WTC11 (cell line): ENCODE data around the gene RFK. TPM values are rescaled to one million over a fixed set of nuclear protein-coding genes. Genes with fewer than 3 reads are reported as not detected.

ENCODE experiments used
- ATAC-seq: fragments of 200-7000 bp; cut with Tn5 transposase; 2 replicates; pipeline ENCODE4 v1.10.0; 2021; ENCODE audit warnings: mild to moderate bottlenecking, moderate library complexity
- CTCF ChIA-PET: fragments of 300-600 bp; sonication (Branson Sonifier 250); formaldehyde crosslinking; loops from one replicate; lab custom pipeline; 2021; ENCODE audit warnings: antibody characterized with exemption; lab: Charles Lee
- POLR2A ChIA-PET: fragments of 350-600 bp; sonication (Branson Sonifier 250); formaldehyde crosslinking; loops from one replicate; lab custom pipeline; 2021; ENCODE audit warnings: antibody characterized with exemption; lab: Charles Lee
- DNase-seq: peaks from one replicate; pipeline ENCODE4 v3.0.0; 2021; ENCODE audit warnings: low spot score
- H3K27ac Mint-ChIP-seq: 2 replicates; pipeline ENCODE4 v1.8.0; 2021; ENCODE audit warnings: mixed read lengths
- H3K27me3 Mint-ChIP-seq: 2 replicates; pipeline ENCODE4 v1.8.0; 2021; ENCODE audit warnings: low read depth, mild to moderate bottlenecking, moderate library complexity, mixed read lengths
- H3K36me3 Mint-ChIP-seq: 2 replicates; pipeline ENCODE4 v1.8.0; 2021; ENCODE audit warnings: mixed read lengths
- H3K4me1 Mint-ChIP-seq: 2 replicates; pipeline ENCODE4 v1.8.0; 2022; ENCODE audit warnings: mixed read lengths
- H3K4me3 Mint-ChIP-seq: 2 replicates; pipeline ENCODE4 v1.8.0; 2021; ENCODE audit warnings: mild to moderate bottlenecking, moderate library complexity, mixed read lengths
- H3K9me3 Mint-ChIP-seq: 2 replicates; pipeline ENCODE4 v1.8.0; 2021; ENCODE audit warnings: mixed read lengths
- ARID4B ChIP-seq: sonication (generic); formaldehyde crosslinking; IDR thresholded peaks from 2 replicates; pipeline ENCODE4 v1.8.0; 2023; ENCODE audit warnings: missing genetic modification reagents, mild to moderate bottlenecking, borderline replicate concordance
- ATF3 ChIP-seq: sonication (generic); formaldehyde crosslinking; conservative IDR thresholded peaks from 2 replicates; pipeline ENCODE4 v1.8.1; 2022; ENCODE audit warnings: mild to moderate bottlenecking, missing genetic modification reagents
- ATF6 ChIP-seq: sonication (generic); formaldehyde crosslinking; IDR thresholded peaks from 2 replicates; pipeline ENCODE4 v1.8.1; 2023; ENCODE audit warnings: mild to moderate bottlenecking, missing genetic modification reagents
- CREB1 ChIP-seq: sonication (generic); formaldehyde crosslinking; IDR thresholded peaks from 2 replicates; pipeline ENCODE4 v1.8.0; 2023; ENCODE audit warnings: mild to moderate bottlenecking, missing genetic modification reagents
- ELF4 ChIP-seq: sonication (generic); formaldehyde crosslinking; IDR thresholded peaks from 2 replicates; pipeline ENCODE4 v1.8.1; 2022; ENCODE audit warnings: low read depth, mild to moderate bottlenecking, moderate library complexity, missing genetic modification reagents
- ERG ChIP-seq: fragments of 250-450 bp; sonication (Bioruptor Pico); IDR thresholded peaks from 2 replicates; pipeline ENCODE4 v1.8.0; 2021; ENCODE audit warnings: mild to moderate bottlenecking
- ETV6 ChIP-seq: sonication (generic); formaldehyde crosslinking; IDR thresholded peaks from 2 replicates; pipeline ENCODE4 v1.8.1; 2022; ENCODE audit warnings: mild to moderate bottlenecking, missing genetic modification reagents
- GABPB1 ChIP-seq: sonication (generic); formaldehyde crosslinking; IDR thresholded peaks from 2 replicates; pipeline ENCODE4 v1.8.1; 2023; ENCODE audit warnings: mild to moderate bottlenecking, missing genetic modification reagents
- GTF2I ChIP-seq: fragments of 250-450 bp; sonication (Bioruptor Pico); conservative IDR thresholded peaks from 2 replicates; pipeline ENCODE4 v1.4.0; 2021; ENCODE audit warnings: mild to moderate bottlenecking
- IRF2 ChIP-seq: sonication (generic); formaldehyde crosslinking; IDR thresholded peaks from 2 replicates; pipeline ENCODE4 v1.8.0; 2022; ENCODE audit warnings: low read depth, missing genetic modification reagents, borderline replicate concordance
- JUN ChIP-seq: sonication (generic); formaldehyde crosslinking; IDR thresholded peaks from 2 replicates; pipeline ENCODE4 v1.8.0; 2023; ENCODE audit warnings: mild to moderate bottlenecking, missing genetic modification reagents
- MYBL2 ChIP-seq: sonication (generic); formaldehyde crosslinking; IDR thresholded peaks from 2 replicates; pipeline ENCODE4 v1.8.1; 2023; ENCODE audit warnings: mild to moderate bottlenecking, moderate library complexity, missing genetic modification reagents
- NFATC4 ChIP-seq: fragments of 250-450 bp; sonication (Bioruptor Pico); IDR thresholded peaks from 2 replicates; pipeline ENCODE4 v1.9.0; 2021; ENCODE audit warnings: mild to moderate bottlenecking
- NFE2L1 ChIP-seq: sonication (generic); formaldehyde crosslinking; IDR thresholded peaks from 2 replicates; pipeline ENCODE4 v1.8.1; 2023; ENCODE audit warnings: missing genetic modification reagents
- PRRX2 ChIP-seq: fragments of 250-450 bp; sonication (Bioruptor Pico); IDR thresholded peaks from 2 replicates; pipeline ENCODE4 v1.8.0; 2021; ENCODE audit warnings: mild to moderate bottlenecking
- SMAD3 ChIP-seq: sonication (generic); formaldehyde crosslinking; IDR thresholded peaks from 2 replicates; pipeline ENCODE4 v1.8.0; 2022; ENCODE audit warnings: missing genetic modification reagents, mild to moderate bottlenecking, borderline replicate concordance
- STAT6 ChIP-seq: sonication (generic); formaldehyde crosslinking; conservative IDR thresholded peaks from 2 replicates; pipeline ENCODE4 v1.8.1; 2023; ENCODE audit warnings: mild to moderate bottlenecking, low read depth, missing genetic modification reagents, moderate library complexity
- USF1 ChIP-seq: sonication (generic); formaldehyde crosslinking; IDR thresholded peaks from 2 replicates; pipeline ENCODE4 v1.8.0; 2022; ENCODE audit warnings: mild to moderate bottlenecking, missing genetic modification reagents
- ZBTB43 ChIP-seq: sonication (generic); formaldehyde crosslinking; IDR thresholded peaks from 2 replicates; pipeline ENCODE4 v1.8.1; 2023; ENCODE audit warnings: mild to moderate bottlenecking, missing genetic modification reagents
- ZNF121 ChIP-seq: sonication (generic); formaldehyde crosslinking; IDR thresholded peaks from 2 replicates; pipeline ENCODE4 v1.8.0; 2023; ENCODE audit warnings: missing genetic modification reagents
- ZNF396 ChIP-seq: fragments of 250-450 bp; sonication (Bioruptor Pico); IDR thresholded peaks from 2 replicates; pipeline ENCODE4 v1.8.0; 2021; ENCODE audit warnings: mild to moderate bottlenecking, moderate library complexity, borderline replicate concordance
- ZNF423 ChIP-seq: fragments of 250-450 bp; sonication (Bioruptor Pico); IDR thresholded peaks from 2 replicates; pipeline ENCODE4 v2.1.2; 2022; ENCODE audit warnings: mild to moderate bottlenecking, moderate library complexity
- ZNF671 ChIP-seq: fragments of 250-450 bp; sonication (Bioruptor Pico); IDR thresholded peaks from 2 replicates; pipeline ENCODE4 v1.8.0; 2021; ENCODE audit warnings: mild to moderate bottlenecking
- ZSCAN18 ChIP-seq: fragments of 250-450 bp; sonication (Bioruptor Pico); IDR thresholded peaks from 2 replicates; pipeline ENCODE4 v2.1.2; 2022; ENCODE audit warnings: mild to moderate bottlenecking, moderate library complexity
- total RNA-seq: library from RNA; stranded (reverse); gene quantifications from 3 replicates; pipeline ENCODE4 v1.2.3, GENCODE V29; 2021

Gene RFK
- total RNA-seq, 1 experiment from 2014 or later = 14.9 TPM

- no peak for TF ChIP-seq USF1 (CRISPR knock-in tag)
- no peak for TF ChIP-seq GTF2I (CRISPR knock-in tag)
- no peak for TF ChIP-seq ZNF121 (CRISPR knock-in tag)
- TF ChIP-seq ETV6 (CRISPR knock-in tag) = no peak
- TF ChIP-seq NFATC4 (CRISPR knock-in tag) = no peak
- no peak for TF ChIP-seq STAT6 (CRISPR knock-in tag)
- no peak for TF ChIP-seq MYBL2 (CRISPR knock-in tag)
- no peak for TF ChIP-seq GABPB1
- TF ChIP-seq SMAD3 (CRISPR knock-in tag) = no peak
- TF ChIP-seq JUN = no peak
Observed at GRCh38 chr9:76405340-76405739, 11.1 kb upstream of the RFK start (continued).

- H3K9me3 Mint-ChIP-seq = no peaks in the 10 kb centered on the region
- POLR2A ChIA-PET = interaction anchor here (0.7 kb wide), 1 partner anchor 478 kb away, joined by 3 read pairs; no protein-coding TSS in a partner anchor
- H3K27ac Mint-ChIP-seq = no peak overlapping the region
- ATAC-seq (no peak), DNase-seq (no peak)
- peaks cover 16% of the 10 kb centered on the region for H3K4me1 Mint-ChIP-seq
- no peaks in the 10 kb centered on the region for H3K36me3 Mint-ChIP-seq
- H3K4me3 Mint-ChIP-seq = no peak overlapping the region
- CTCF ChIA-PET = interaction anchor here (1.5 kb wide), 1 partner anchor 13 kb away, joined by 4 read pairs; no protein-coding TSS in a partner anchor
- TF ChIP-seq ZBTB43 (CRISPR knock-in tag) (no peak), ZNF423 (CRISPR knock-in tag) (no peak), ARID4B (no peak), PRRX2 (CRISPR knock-in tag) (no peak), ATF3 (CRISPR knock-in tag) (no peak), ERG (CRISPR knock-in tag) (no peak), ATF6 (CRISPR knock-in tag) (no peak), ZNF671 (no peak), ZSCAN18 (CRISPR knock-in tag) (no peak), SMAD3 (CRISPR knock-in tag) (no peak), GABPB1 (no peak), NFE2L1 (CRISPR knock-in tag) (no peak), ELF4 (CRISPR knock-in tag) (no peak), ZNF396 (CRISPR knock-in tag) (no peak), IRF2 (CRISPR knock-in tag) (no peak), CREB1 (no peak)
- H3K27me3 Mint-ChIP-seq = no peaks in the 10 kb centered on the region
Observed at GRCh38 chr9:76404401-76404800, 10.2 kb upstream of the RFK start.
